Measurements from ENCODE around the gene CMTM1. TPM values are rescaled to one million over a fixed set of nuclear protein-coding genes. Genes with fewer than 3 reads are reported as not detected.

CMTM1 gene
- total and polyA plus RNA-seq, 11 donors = 0.40 to 2.4 (median 1.1) TPM; not detected in 2

- intact Hi-C loops (cut with DNase I) = no loop called here
- peaks cover 0 to 52% (median 43%) of the 10 kb centered on the region in 9 donors for H3K36me3 ChIP-seq
- no peak overlapping the region for H3K4me3 ChIP-seq
- no peaks in the 10 kb centered on the region for H3K27me3 ChIP-seq
- DNase-seq (no peak), ATAC-seq (peak in 1 of 4 donors; percentile 30)
- peaks cover 0 to 83% (median 41%) of the 10 kb centered on the region in 12 donors for H3K4me1 ChIP-seq
- 59 to 64% (median 60%) methylated on average over 9 of the region's 9 CpGs for WGBS, 4 donors
- TF ChIP-seq CTCF (IDR thresholded peaks at IDR 0.05) = no peak
- no peak for TF ChIP-seq POLR2A (IDR thresholded peaks at IDR 0.05)
- no peaks in the 10 kb centered on the region for H3K9me3 ChIP-seq
- peak overlapping the region in 11 of 12 donors; percentile 21 to 100 (median 46) for H3K27ac ChIP-seq
Measured at GRCh38 chr16:66523861-66524354, 42.3 kb upstream of the CMTM1 start.

GRCh38 chr16:66524601-66525164, 41.6 kb upstream of the CMTM1 start:
- Histone ChIP-seq H3K4me3 (no peak overlapping the region), H3K36me3 (peaks cover 0 to 59% (median 51%) of the 10 kb centered on the region in 9 donors), H3K27ac (peak overlapping the region in 10 of 12 donors; percentile 21 to 100 (median 44)), H3K9me3 (no peaks in the 10 kb centered on the region), H3K27me3 (no peaks in the 10 kb centered on the region), H3K4me1 (peaks cover 0 to 75% (median 36%) of the 10 kb centered on the region in 12 donors)
- 69 to 73% (median 70%) methylated on average over 6 of the region's 6 CpGs for WGBS, 4 donors
- intact Hi-C loops (cut with DNase I) = no loop called here
- TF ChIP-seq POLR2A (IDR thresholded peaks at IDR 0.05) (no peak), CTCF (IDR thresholded peaks at IDR 0.05) (peak in 1 of 12 donors; percentile 6)
- peak in 3 of 4 donors; percentile 35 to 53 (median 47) for ATAC-seq
- DNase-seq = peak in 2 of 5 donors; percentile 53 to 62

- no peak for ATAC-seq
- Histone ChIP-seq H3K27ac (peak overlapping the region in 7 of 12 donors; percentile 26 to 100 (median 65)), H3K36me3 (peaks cover 0 to 68% (median 57%) of the 10 kb centered on the region in 9 donors), H3K9me3 (no peaks in the 10 kb centered on the region), H3K27me3 (no peaks in the 10 kb centered on the region), H3K4me3 (no peak overlapping the region), H3K4me1 (peaks cover 0 to 66% (median 30%) of the 10 kb centered on the region in 12 donors)
- DNase-seq = no peak
- 82 to 93% (median 82%) methylated on average over 9 of the region's 9 CpGs for WGBS, 4 donors
- TF ChIP-seq CTCF (IDR thresholded peaks at IDR 0.05) (no peak), POLR2A (IDR thresholded peaks at IDR 0.05) (no peak)
- intact Hi-C loops (cut with DNase I) = no loop called here
Measured at GRCh38 chr16:66525396-66526180, 40.7 kb upstream of the CMTM1 start.

GRCh38 chr16:66528294-66528693, 37.9 kb upstream of the CMTM1 start:
- Histone ChIP-seq H3K4me3 (no peak overlapping the region), H3K27ac (no peak overlapping the region), H3K9me3 (no peaks in the 10 kb centered on the region), H3K4me1 (peaks cover 0 to 39% (median 9%) of the 10 kb centered on the region in 12 donors), H3K36me3 (peaks cover 0 to 95% (median 77%) of the 10 kb centered on the region in 9 donors), H3K27me3 (no peaks in the 10 kb centered on the region)
- ATAC-seq = no peak
- no peak for TF ChIP-seq CTCF (IDR thresholded peaks at IDR 0.05)
- TF ChIP-seq POLR2A (IDR thresholded peaks at IDR 0.05) = no peak
- 97 to 98% (median 97%) methylated on average over 5 of the region's 5 CpGs for WGBS, 4 donors
- intact Hi-C loops (cut with DNase I) = no loop called here
- DNase-seq = no peak

All from heart left ventricle (tissue), 16 donors.